Ascending aorta (tissue), 2 donors: Measurements from ENCODE around the gene ZBTB20. TPM values are rescaled to one million over a fixed set of nuclear protein-coding genes. Genes with fewer than 3 reads are reported as not detected.

Experiments
- DNase-seq, 2 donors: peaks; one replicate each; pipeline ENCODE4 v3.0.0-alpha.2; 2019; ENCODE audit warnings: low spot score in 2 of 2
- H3K27ac ChIP-seq, 2 donors: fragments of 200-600 bp; sonication (generic); one replicate each; pipeline ENCODE4 v1.5.1; 2016 to 2017; ENCODE audit warnings: mild to moderate bottlenecking in 1 of 2
- H3K27me3 ChIP-seq: fragments of 200-600 bp; sonication (generic); one replicate; pipeline ENCODE4 v1.5.1; 2017
- H3K36me3 ChIP-seq, 2 donors: fragments of 200-600 bp; sonication (generic); one replicate each; pipeline ENCODE4 v1.5.1; 2016
- H3K4me1 ChIP-seq, 2 donors: fragments of 200-600 bp; sonication (generic); one replicate each; pipeline ENCODE4 v1.5.1; 2016 to 2017; ENCODE audit warnings: mild to moderate bottlenecking in 1 of 2
- H3K4me3 ChIP-seq, 2 donors: fragments of 200-600 bp; sonication (generic); one replicate each; pipeline ENCODE4 v1.5.1; 2016 to 2017; ENCODE audit warnings: mild to moderate bottlenecking in 1 of 2
- H3K9me3 ChIP-seq, 2 donors: fragments of 200-600 bp; sonication (generic); one replicate each; pipeline ENCODE4 v1.5.1; 2016
- CTCF ChIP-seq, 3 experiments: fragments of 200-600 bp in 2 of 3; fragments of 450-650 bp in 1 of 3; sonication (generic) in 2 of 3; IDR thresholded peaks; one replicate each; pipeline ENCODE4 v1.5.1; 2016 to 2019; ENCODE audit warnings: antibody characterized with exemption in 3 of 3, mild to moderate bottlenecking in 1 of 3, moderate library complexity in 1 of 3
- intact Hi-C: fragments of 100-400 bp; cut with DNase I; formaldehyde crosslinking; loops from one replicate; pipeline ENCODE4 v1.15.1; 2023
- total RNA-seq: library from RNA; depleted of rRNA; stranded (reverse); fragments of >200 nt; gene quantifications from one replicate; pipeline ENCODE4 v1.1.0, GENCODE V29; 2016

Gene ZBTB20
- total RNA-seq, 1 donor from 2014 or later, result 60.3 TPM

DNA sequence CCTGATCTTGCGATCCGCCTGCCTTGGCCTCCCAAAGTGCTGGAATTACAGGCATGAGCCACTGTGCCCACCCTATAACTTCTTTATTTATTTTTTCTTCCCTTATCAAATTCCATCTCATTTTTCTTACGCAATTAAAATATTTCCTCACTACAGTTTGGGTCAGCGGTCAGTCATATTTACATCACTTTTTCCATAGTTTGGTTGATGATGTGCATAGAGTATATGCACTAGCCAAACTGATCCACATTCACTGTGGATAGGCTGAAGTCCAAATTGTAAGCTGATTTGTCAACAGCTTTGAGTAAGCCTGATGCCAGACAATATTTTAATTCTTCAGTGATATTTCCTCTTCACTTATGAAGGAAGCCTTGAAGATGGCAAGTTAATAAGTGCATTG lies 596.9 kb downstream of the ZBTB20 start:
- Histone ChIP-seq H3K4me1 (no peaks in the 10 kb centered on the region), H3K36me3 (no peaks in the 10 kb centered on the region), H3K27ac (no peak overlapping the region), H3K27me3 (no peaks in the 10 kb centered on the region), H3K4me3 (no peak overlapping the region), H3K9me3 (no peaks in the 10 kb centered on the region)
- DNase-seq, result no peak
- intact Hi-C loops, result no loop called here
- no peak for TF ChIP-seq CTCF (IDR thresholded peaks at IDR 0.05)

DNA sequence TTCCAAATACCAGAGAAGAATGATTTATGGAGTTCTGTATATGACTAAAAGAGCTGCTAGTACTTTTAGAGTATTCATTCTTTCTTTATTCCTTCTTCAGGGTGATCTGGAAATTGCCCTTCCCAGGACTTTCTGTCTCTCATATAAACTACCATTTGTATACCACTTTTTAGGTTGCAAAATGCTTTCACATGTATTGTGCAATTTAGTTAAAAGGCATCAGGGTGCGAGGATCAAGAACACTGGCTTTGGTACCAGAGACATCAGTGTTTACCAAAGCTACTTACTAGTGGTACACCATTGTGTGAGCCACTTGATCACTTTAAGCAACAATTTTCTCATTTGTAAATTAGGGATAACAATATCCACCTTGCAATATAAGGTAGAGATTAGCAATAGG lies 601.9 kb downstream of the ZBTB20 start:
- Histone ChIP-seq H3K36me3 (no peaks in the 10 kb centered on the region), H3K4me3 (no peak overlapping the region), H3K27ac (no peak overlapping the region), H3K9me3 (no peaks in the 10 kb centered on the region), H3K4me1 (no peaks in the 10 kb centered on the region), H3K27me3 (no peaks in the 10 kb centered on the region)
- intact Hi-C loops, result no loop called here
- no peak for TF ChIP-seq CTCF (IDR thresholded peaks at IDR 0.05)
- DNase-seq, result no peak

DNA sequence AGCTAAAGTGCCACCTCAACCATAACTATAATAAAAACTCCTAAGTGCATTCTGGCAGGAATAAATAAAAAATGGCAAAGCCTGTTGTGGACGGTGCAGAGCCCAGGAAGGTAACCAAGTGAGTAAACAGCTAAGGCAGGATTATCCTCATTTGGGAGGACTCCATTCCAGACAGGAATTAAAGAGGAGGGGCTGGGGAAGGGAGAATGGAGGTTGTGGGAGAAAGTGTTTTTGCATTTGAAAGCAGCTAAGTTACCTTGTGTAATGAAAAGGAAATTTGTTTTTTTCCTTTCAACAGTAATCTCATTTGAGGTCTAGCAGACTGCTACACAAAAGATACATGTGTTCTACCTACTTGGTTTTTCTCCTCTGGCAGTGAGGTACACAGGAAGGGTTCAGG lies 604.7 kb downstream of the ZBTB20 start:
- Histone ChIP-seq H3K27me3 (no peaks in the 10 kb centered on the region), H3K4me1 (no peaks in the 10 kb centered on the region), H3K27ac (no peak overlapping the region), H3K9me3 (no peaks in the 10 kb centered on the region), H3K4me3 (no peak overlapping the region), H3K36me3 (no peaks in the 10 kb centered on the region)
- intact Hi-C loops, result no loop called here
- no peak for DNase-seq
- no peak for TF ChIP-seq CTCF (IDR thresholded peaks at IDR 0.05)

DNA sequence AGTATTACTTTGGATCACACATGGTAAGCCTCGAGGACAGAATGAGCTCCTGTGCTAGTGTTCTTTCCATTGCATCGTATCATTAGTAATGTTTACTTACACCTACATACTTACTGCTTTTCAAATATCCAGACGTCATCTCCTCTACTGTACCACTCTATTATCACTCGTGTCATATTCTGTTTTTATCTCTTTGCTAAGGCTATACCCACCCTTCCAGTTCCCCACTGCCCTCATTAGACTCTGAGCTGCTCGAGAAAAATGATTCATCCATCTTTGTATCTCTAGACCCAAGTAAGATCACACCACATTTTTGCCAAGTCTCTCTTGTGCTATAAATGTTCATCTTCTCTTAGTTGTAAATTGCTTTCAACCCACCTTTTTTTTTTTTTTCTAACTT lies 607.6 kb downstream of the ZBTB20 start:
- no peaks in the 10 kb centered on the region for H3K36me3 ChIP-seq
- H3K9me3 ChIP-seq, result no peaks in the 10 kb centered on the region
- TF ChIP-seq CTCF (IDR thresholded peaks at IDR 0.05), result no peak
- intact Hi-C loops, result no loop called here
- no peaks in the 10 kb centered on the region for H3K4me1 ChIP-seq
- H3K27me3 ChIP-seq, result no peaks in the 10 kb centered on the region
- H3K4me3 ChIP-seq, result no peak overlapping the region
- DNase-seq, result no peak
- no peak overlapping the region for H3K27ac ChIP-seq

DNA sequence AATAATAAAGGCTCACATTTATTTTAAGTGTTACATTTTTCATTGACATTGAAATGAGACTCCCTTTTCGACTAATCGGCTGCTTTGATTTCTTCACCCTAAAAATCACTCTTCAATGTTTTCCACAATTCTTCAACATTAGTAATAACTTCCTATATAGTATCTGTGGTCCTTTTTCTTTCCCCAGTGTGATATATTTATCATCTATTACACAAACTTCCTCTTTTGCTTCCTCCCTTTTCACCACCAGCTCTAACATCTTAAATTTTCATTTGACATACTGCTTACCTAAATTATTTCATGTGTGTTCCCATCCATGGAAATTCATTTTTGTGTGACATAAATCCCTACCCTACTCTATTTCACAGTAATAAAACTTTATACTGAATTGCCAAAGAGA lies 608.9 kb downstream of the ZBTB20 start:
- Histone ChIP-seq H3K27me3 (no peaks in the 10 kb centered on the region), H3K4me3 (no peak overlapping the region), H3K27ac (no peak overlapping the region), H3K36me3 (no peaks in the 10 kb centered on the region), H3K4me1 (no peaks in the 10 kb centered on the region), H3K9me3 (no peaks in the 10 kb centered on the region)
- DNase-seq, result no peak
- no peak for TF ChIP-seq CTCF (IDR thresholded peaks at IDR 0.05)
- intact Hi-C loops, result no loop called here

DNA sequence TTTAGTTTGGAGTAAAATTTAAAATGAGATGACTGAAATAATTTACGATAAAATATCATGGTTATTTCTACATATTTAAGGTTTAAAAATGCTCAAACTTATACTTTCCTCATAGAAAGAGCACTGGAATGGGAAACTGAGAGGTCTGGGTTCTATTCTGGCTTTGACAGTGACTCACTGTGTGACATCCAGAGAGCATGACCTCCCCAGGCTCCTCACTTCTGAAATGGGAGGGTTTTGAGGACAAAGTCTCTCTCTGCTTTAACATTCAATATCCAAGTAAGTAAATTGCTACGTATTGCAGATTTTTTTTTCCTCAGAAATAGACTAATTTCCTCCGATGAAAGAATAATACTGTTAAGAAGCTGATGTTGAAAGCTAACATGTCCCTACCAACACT lies 618.6 kb downstream of the ZBTB20 start:
- H3K4me1 ChIP-seq, result no peaks in the 10 kb centered on the region
- intact Hi-C loops, result no loop called here

More for the DNA sequence above, 618.6 kb downstream of the ZBTB20 start:
- Histone ChIP-seq H3K27me3 (no peaks in the 10 kb centered on the region), H3K36me3 (peaks cover 0 to 3% of the 10 kb centered on the region in 2 donors), H3K27ac (no peak overlapping the region), H3K4me3 (no peak overlapping the region), H3K9me3 (no peaks in the 10 kb centered on the region)
- DNase-seq, result no peak
- TF ChIP-seq CTCF (IDR thresholded peaks at IDR 0.05), result no peak
